HepG2 (cell line): ENCODE results near the gene DOCK2. TPM values are rescaled to one million over a fixed set of nuclear protein-coding genes. Genes with fewer than 3 reads are reported as not detected.

Source experiments
- ATAC-seq: fragments of 200-7000 bp; cut with Tn5 transposase; 3 replicates; pipeline ENCODE4 v1.9.1; 2020; ENCODE audit warnings: mild to moderate bottlenecking, moderate library complexity
- BruUV-seq: library from RNA; stranded (reverse); fragments of 400-500 nt; replicated peaks from 2 replicates; lab custom pipeline; 2021; lab: Mats Ljungman, UMichigan
- CTCF ChIA-PET: fragments of 300-600 bp; formaldehyde crosslinking; extraction: SDS; loops from one replicate; lab custom pipeline; 2021; ENCODE audit warnings: low total read pairs, inconsistent platforms, low intra/inter-chr PET ratio; lab: Yijun Ruan, JAX
- POLR2A ChIA-PET: fragments of 350-600 bp; sonication (Branson Sonifier 250); formaldehyde crosslinking; loops from one replicate; lab custom pipeline; 2020; ENCODE audit warnings: antibody characterized with exemption, inconsistent platforms; lab: Yijun Ruan, JAX
- DNase-seq: peaks from one replicate; pipeline ENCODE4 v3.0.0-alpha.2; 2015; ENCODE audit warnings: low spot score
- FAIRE-seq: peaks from 3 replicates; lab custom pipeline; 2011; peaks lifted over from hg19 to GRCh38; lab: Jason Lieb, UNC
- H2AFZ ChIP-seq: one replicate; pipeline ENCODE4 v1.6.1; 2011; ENCODE audit warnings: low read length, inconsistent platforms
- H3K27ac ChIP-seq: fragments of 300-600 bp; 3 replicates; pipeline ENCODE4 v1.8.0; 2011; ENCODE audit warnings: mixed run types, mild to moderate bottlenecking, mixed read lengths, low read length, inconsistent platforms; ENCODE audit not compliant: insufficient read depth; ENCODE audit errors: extremely low read length
- H3K27me3 ChIP-seq, 2 experiments: fragments of 200-600 bp in 1 of 2; 2 replicates in 1 of 2; 3 replicates in 1 of 2; pipeline versions ENCODE4 v1.6.0 to v1.8.0; 2011; ENCODE audit warnings: low read length in 2 of 2, mild to moderate bottlenecking in 2 of 2, moderate library complexity in 2 of 2, inconsistent platforms in 1 of 2; ENCODE audit not compliant: insufficient read depth in 2 of 2, control insufficient read depth in 1 of 2
- H3K36me3 ChIP-seq, 2 experiments: fragments of 200-600 bp in 1 of 2; replicated peaks in 1 of 2; 2 replicates in 1 of 2; 3 replicates in 1 of 2; pipeline versions ENCODE4 v1.5.1 to v1.8.0; 2011; ENCODE audit warnings: low read length in 2 of 2, inconsistent platforms in 1 of 2; ENCODE audit not compliant: insufficient read depth in 2 of 2, control insufficient read depth in 1 of 2
- H3K4me1 ChIP-seq: 2 replicates; pipeline ENCODE4 v1.5.1; 2012; ENCODE audit warnings: low read length, inconsistent platforms; ENCODE audit not compliant: insufficient read depth
- H3K4me2 ChIP-seq: 2 replicates; pipeline ENCODE4 v1.6.0; 2011; ENCODE audit warnings: low read depth, low read length, inconsistent platforms
- H3K4me3 ChIP-seq, 3 experiments: fragments of 200-600 bp in 1 of 3; sonication (generic), shearing (Covaris generic) in 1 of 3; replicated peaks in 1 of 3; 2 replicates each; pipeline ENCODE4 v1.5.1; 2011 to 2016; ENCODE audit warnings: low read length in 3 of 3, inconsistent platforms in 2 of 3, low read depth in 2 of 3, mild to moderate bottlenecking in 2 of 3, control low read depth in 1 of 3, mixed read lengths in 1 of 3; ENCODE audit not compliant: insufficient read depth in 1 of 3
- H3K79me2 ChIP-seq: one replicate; pipeline ENCODE4 v1.6.1; 2011; ENCODE audit warnings: low read length, inconsistent platforms; ENCODE audit not compliant: insufficient read depth
- H3K9ac ChIP-seq: 2 replicates; pipeline ENCODE4 v1.6.0; 2011; ENCODE audit warnings: mild to moderate bottlenecking, low read depth, low read length, inconsistent platforms; ENCODE audit not compliant: insufficient read depth
- H3K9me3 ChIP-seq: 2 replicates; pipeline ENCODE4 v1.5.1; 2012; ENCODE audit warnings: mild to moderate bottlenecking, low read length
- H4K20me1 ChIP-seq: 2 replicates; pipeline ENCODE4 v1.6.0; 2011; ENCODE audit warnings: inconsistent platforms, mild to moderate bottlenecking, low read length, moderate library complexity; ENCODE audit not compliant: insufficient read depth
- ATF7 ChIP-seq, 2 experiments: fragments of 450-650 bp in 1 of 2; sonication (generic) in 1 of 2; formaldehyde crosslinking in 1 of 2; IDR thresholded peaks; 2 replicates each; pipeline versions ENCODE4 v1.4.0 to v1.6.1; 2016 to 2020; ENCODE audit warnings: antibody characterized with exemption in 1 of 2, mild to moderate bottlenecking in 1 of 2, missing genetic modification reagents in 1 of 2
- BHLHE40 ChIP-seq: IDR thresholded peaks from 2 replicates; pipeline ENCODE4 v1.6.1; 2011; ENCODE audit warnings: low read length, improper control_type of control experiment
- HNRNPK ChIP-seq: fragments of 200-400 bp; formaldehyde crosslinking; IDR thresholded peaks from 2 replicates; pipeline ENCODE4 v1.6.1; 2018; ENCODE audit warnings: low read length, low read depth, moderate library complexity, mild to moderate bottlenecking; ENCODE audit not compliant: poor library complexity, severe bottlenecking
- ZNF138 ChIP-seq: sonication (generic); formaldehyde crosslinking; IDR thresholded peaks from 2 replicates; pipeline ENCODE4 v1.5.0; 2020; ENCODE audit warnings: mild to moderate bottlenecking, low read depth, missing genetic modification reagents
- WGBS: methylation state at CpG from one replicate; pipeline ENCODE4 v1.1.6; 2017; ENCODE audit warnings: low lambda C conversion rate; 5-methylcytosine and 5-hydroxymethylcytosine counted together
- in situ Hi-C: cut with HindIII; loops from 2 replicates; pipeline ENCODE4 v1.10.0; 2017; ENCODE audit warnings: low pct_unique_long_range_greater_than_20kb; ENCODE audit not compliant: extremely low pct_ligation_motif_present
- intact Hi-C: fragments of 100-400 bp; cut with micrococcal nuclease; formaldehyde crosslinking; loops from one replicate; pipeline ENCODE4 v1.10.0; 2022; ENCODE audit not compliant: unreplicated experiment
- polyA plus RNA-seq, 8 experiments: library from polyadenylated mRNA; depleted of rRNA in 3 of 8; stranded (reverse) in 7 of 8; unstranded in 1 of 8; fragments of >200 nt; fragmentation: Illumina TruSeq in 4 of 8; extraction: Trizol in 4 of 8; gene quantifications; 2 replicates each; pipeline versions ENCODE4 v1.2.1 to v1.2.3, GENCODE V29; 2011 to 2016; ENCODE audit warnings: low read depth in 4 of 8, missing spikeins in 1 of 8, mixed read lengths in 1 of 8; ENCODE audit not compliant: insufficient read depth in 1 of 8
- total RNA-seq, 5 experiments: library from RNA; depleted of rRNA; stranded (reverse); fragments of >200 nt; fragmentation: Illumina TruSeq; extraction: Trizol; gene quantifications; 2 replicates each; pipeline ENCODE4 v1.2.3, GENCODE V29; 2016; ENCODE audit warnings: low read depth in 1 of 5
- TF ChIP-seq, protein P1 (sequence below): sonication (generic); formaldehyde crosslinking; IDR thresholded peaks from 2 replicates; pipeline ENCODE4 v1.4.0; 2020; ENCODE audit warnings: mild to moderate bottlenecking, missing genetic modification reagents
- TF ChIP-seq, protein P2 (sequence below): sonication (generic); formaldehyde crosslinking; IDR thresholded peaks from 2 replicates; pipeline ENCODE4 v1.8.0; 2023; ENCODE audit warnings: mild to moderate bottlenecking, missing genetic modification reagents
- TF ChIP-seq, protein P3 (sequence below): sonication (generic); formaldehyde crosslinking; conservative IDR thresholded peaks from 2 replicates; pipeline ENCODE4 v1.8.0; 2022; ENCODE audit warnings: low read depth, missing genetic modification reagents
- TF ChIP-seq, protein P4 (sequence below): IDR thresholded peaks from 2 replicates; pipeline ENCODE4 v1.6.1; 2012; ENCODE audit warnings: inconsistent platforms

DOCK2 gene
- total and polyA plus RNA-seq, 2 of the 13 experiments (the other 11 are each of a cell fraction or from before 2014, with no cell fraction given) = not detected

DNA sequence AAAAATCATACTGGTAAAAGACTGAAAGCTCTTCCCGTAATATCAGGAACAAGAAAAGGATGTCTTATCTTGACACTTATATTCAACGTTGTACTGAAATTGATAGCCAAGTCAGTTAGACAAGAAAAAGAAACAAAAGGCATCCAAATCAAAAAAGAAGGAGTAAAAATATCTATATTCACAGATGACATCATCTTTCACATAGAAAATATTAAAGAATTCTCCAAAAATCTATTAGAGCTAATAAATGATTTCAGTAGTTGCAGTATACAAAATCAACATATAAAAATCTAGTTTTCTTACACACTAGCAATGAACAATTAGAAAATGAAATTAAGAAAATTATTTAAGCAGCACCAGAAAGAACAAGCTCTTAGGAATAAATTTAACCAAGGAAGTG, 29.2 kb upstream of the DOCK2 start:
- ATAC-seq = no peak
- CTCF ChIA-PET = no interaction called here
- peaks cover 0 to under 1% of the 10 kb centered on the region in 2 experiments; a peak in 1 of 5 replicates for H3K36me3 ChIP-seq
- no peaks in the 10 kb centered on the region for H3K9me3 ChIP-seq
- no peak overlapping the region for H3K9ac ChIP-seq
- H3K4me3 ChIP-seq = no peak overlapping the region
- TF ChIP-seq ZNF138 (CRISPR knock-in tag) (no peak), ATF7 (IDR thresholded peaks at IDR 0.05) (peak; percentile 74), ATF7 (CRISPR knock-in tag; IDR thresholded peaks at IDR 0.05) (no peak), BHLHE40 (no peak), HNRNPK (no peak)
- TF ChIP-seq, protein P1, sequence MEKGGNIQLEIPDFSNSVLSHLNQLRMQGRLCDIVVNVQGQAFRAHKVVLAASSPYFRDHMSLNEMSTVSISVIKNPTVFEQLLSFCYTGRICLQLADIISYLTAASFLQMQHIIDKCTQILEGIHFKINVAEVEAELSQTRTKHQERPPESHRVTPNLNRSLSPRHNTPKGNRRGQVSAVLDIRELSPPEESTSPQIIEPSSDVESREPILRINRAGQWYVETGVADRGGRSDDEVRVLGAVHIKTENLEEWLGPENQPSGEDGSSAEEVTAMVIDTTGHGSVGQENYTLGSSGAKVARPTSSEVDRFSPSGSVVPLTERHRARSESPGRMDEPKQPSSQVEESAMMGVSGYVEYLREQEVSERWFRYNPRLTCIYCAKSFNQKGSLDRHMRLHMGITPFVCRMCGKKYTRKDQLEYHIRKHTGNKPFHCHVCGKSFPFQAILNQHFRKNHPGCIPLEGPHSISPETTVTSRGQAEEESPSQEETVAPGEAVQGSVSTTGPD = no peak
- TF ChIP-seq, protein P2, sequence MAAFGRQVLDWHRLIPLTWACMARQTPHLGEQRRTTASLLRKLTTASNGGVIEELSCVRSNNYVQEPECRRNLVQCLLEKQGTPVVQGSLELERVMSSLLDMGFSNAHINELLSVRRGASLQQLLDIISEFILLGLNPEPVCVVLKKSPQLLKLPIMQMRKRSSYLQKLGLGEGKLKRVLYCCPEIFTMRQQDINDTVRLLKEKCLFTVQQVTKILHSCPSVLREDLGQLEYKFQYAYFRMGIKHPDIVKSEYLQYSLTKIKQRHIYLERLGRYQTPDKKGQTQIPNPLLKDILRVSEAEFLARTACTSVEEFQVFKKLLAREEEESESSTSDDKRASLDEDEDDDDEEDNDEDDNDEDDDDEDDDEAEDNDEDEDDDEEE = no peak
- TF ChIP-seq, protein P3, sequence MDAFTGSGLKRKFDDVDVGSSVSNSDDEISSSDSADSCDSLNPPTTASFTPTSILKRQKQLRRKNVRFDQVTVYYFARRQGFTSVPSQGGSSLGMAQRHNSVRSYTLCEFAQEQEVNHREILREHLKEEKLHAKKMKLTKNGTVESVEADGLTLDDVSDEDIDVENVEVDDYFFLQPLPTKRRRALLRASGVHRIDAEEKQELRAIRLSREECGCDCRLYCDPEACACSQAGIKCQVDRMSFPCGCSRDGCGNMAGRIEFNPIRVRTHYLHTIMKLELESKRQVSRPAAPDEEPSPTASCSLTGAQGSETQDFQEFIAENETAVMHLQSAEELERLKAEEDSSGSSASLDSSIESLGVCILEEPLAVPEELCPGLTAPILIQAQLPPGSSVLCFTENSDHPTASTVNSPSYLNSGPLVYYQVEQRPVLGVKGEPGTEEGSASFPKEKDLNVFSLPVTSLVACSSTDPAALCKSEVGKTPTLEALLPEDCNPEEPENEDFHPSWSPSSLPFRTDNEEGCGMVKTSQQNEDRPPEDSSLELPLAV (CRISPR knock-in tag) = no peak
- TF ChIP-seq, protein P4, sequence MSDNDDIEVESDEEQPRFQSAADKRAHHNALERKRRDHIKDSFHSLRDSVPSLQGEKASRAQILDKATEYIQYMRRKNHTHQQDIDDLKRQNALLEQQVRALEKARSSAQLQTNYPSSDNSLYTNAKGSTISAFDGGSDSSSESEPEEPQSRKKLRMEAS = no peak
- POLR2A ChIA-PET = no interaction called here
- no peaks in the 10 kb centered on the region for H3K79me2 ChIP-seq
- no peak for FAIRE-seq
- DNase-seq = no peak
- intact Hi-C loops = no loop called here
- in situ Hi-C loops = no loop called here
- BruUV-seq = no TSS peak
- no peak overlapping the region for H3K4me2 ChIP-seq
- no peaks in the 10 kb centered on the region for H3K4me1 ChIP-seq
- no peak overlapping the region for H2AFZ ChIP-seq
- H4K20me1 ChIP-seq = no peaks in the 10 kb centered on the region
- H3K27me3 ChIP-seq = no peaks in the 10 kb centered on the region
- WGBS = 52% methylated on average over 2 of the region's 2 CpGs
- H3K27ac ChIP-seq = no peak overlapping the region
